T-helper 2 cell (primary cell): ENCODE data around the gene L3MBTL1.

ENCODE experiments used
- DNase-seq, 5 experiments: peaks; one replicate each; pipeline versions ENCODE4 v3.0.0 to v3.0.0-alpha.2; 2012 to 2022

The L3MBTL1 gene

GRCh38 chr20:43536041-43536816, 28.7 kb downstream of the L3MBTL1 start:
- DNase-seq: no peak

- no peak for DNase-seq
Measured at GRCh38 chr20:43536817-43537440, 29.4 kb downstream of the L3MBTL1 start.

GRCh38 chr20:43537921-43538877, 30.7 kb downstream of the L3MBTL1 start:
- DNase-seq: peak in 3 of 5 experiments; percentile 20 to 36 (median 31)

GRCh38 chr20:43538878-43539700, 31.6 kb downstream of the L3MBTL1 start:
- DNase-seq: no peak

GRCh38 chr20:43539975-43540672, 32.6 kb downstream of the L3MBTL1 start:
- DNase-seq: no peak

- DNase-seq: no peak
Measured at GRCh38 chr20:43540673-43541060, 33.2 kb downstream of the L3MBTL1 start.

- DNase-seq: no peak
Measured at GRCh38 chr20:43541214-43541613, 33.7 kb downstream of the L3MBTL1 start.

GRCh38 chr20:43542161-43542560, 34.7 kb downstream of the L3MBTL1 start:
- DNase-seq: no peak

- no peak for DNase-seq
Measured at GRCh38 chr20:43542674-43543073, 35.2 kb downstream of the L3MBTL1 start.

- no peak for DNase-seq
Measured at GRCh38 chr20:43543138-43543537, 35.6 kb downstream of the L3MBTL1 start.

GRCh38 chr20:43544501-43544900, 37.0 kb downstream of the L3MBTL1 start:
- no peak for DNase-seq

- no peak for DNase-seq
Measured at GRCh38 chr20:43545837-43546578, 38.5 kb downstream of the L3MBTL1 start.

GRCh38 chr20:43548273-43548880, 40.9 kb downstream of the L3MBTL1 start:
- no peak for DNase-seq

- no peak for DNase-seq
Measured at GRCh38 chr20:43549416-43550065, 42.0 kb downstream of the L3MBTL1 start.

GRCh38 chr20:43550456-43550855, 43.0 kb downstream of the L3MBTL1 start:
- no peak for DNase-seq

GRCh38 chr20:43554369-43554768, 46.9 kb downstream of the L3MBTL1 start:
- no peak for DNase-seq

- no peak for DNase-seq
Measured at GRCh38 chr20:43558412-43559146, 51.1 kb downstream of the L3MBTL1 start, which contains the start of gene SGK2. Gene SGK2, plus strand, starts transcription at chr20:43559027. Its CDS starts 7,469 bp downstream, at chr20:43566496.

GRCh38 chr20:43559147-43559987, 51.9 kb downstream of the L3MBTL1 start:
- DNase-seq: no peak
